Left forelimb (tissue), 1 donor: ENCODE data around the gene PLA2R1.
"Not testable (repeated sequence)": the region's sequence is repeated elsewhere in the genome, so short reads cannot be mapped to it uniquely, and the experiment has no call there.

Source experiments
- DNase-seq: peaks from one replicate; pipeline ENCODE4 v3.0.0-alpha.2; 2018; ENCODE audit warnings: low spot score

PLA2R1 gene

GRCh38 chr2:160063879-160064612 lies 1.6 kb upstream of the PLA2R1 start:
- DNase-seq = no peak

GRCh38 chr2:160063271-160063670 lies 856 bp upstream of the PLA2R1 start:
- no peak for DNase-seq

GRCh38 chr2:160061944-160062291 lies 497 bp downstream of the PLA2R1 start:
- DNase-seq = peak; percentile 67

- DNase-seq = no peak
Observed at GRCh38 chr2:160061533-160061932, 882 bp downstream of the PLA2R1 start.

- no peak for DNase-seq
Observed at GRCh38 chr2:160060297-160060696, 2.1 kb downstream of the PLA2R1 start.

GRCh38 chr2:160057356-160057755 lies 5.1 kb downstream of the PLA2R1 start:
- no peak for DNase-seq

- DNase-seq = no peak
Observed at GRCh38 chr2:160055726-160056108, 6.7 kb downstream of the PLA2R1 start.

GRCh38 chr2:160054984-160055725 lies 7.3 kb downstream of the PLA2R1 start:
- DNase-seq = no peak

- DNase-seq = no peak
Observed at GRCh38 chr2:160053946-160054345, 8.5 kb downstream of the PLA2R1 start.

GRCh38 chr2:160052531-160052930 lies 9.9 kb downstream of the PLA2R1 start:
- DNase-seq = no peak

GRCh38 chr2:160051371-160051800 lies 11.0 kb downstream of the PLA2R1 start:
- no peak for DNase-seq

GRCh38 chr2:160050147-160050546 lies 12.3 kb downstream of the PLA2R1 start:
- DNase-seq = no peak

- no peak for DNase-seq
Observed at GRCh38 chr2:160045703-160046210, 16.7 kb downstream of the PLA2R1 start.

- no peak for DNase-seq
Observed at GRCh38 chr2:160044728-160045127, 17.7 kb downstream of the PLA2R1 start.

GRCh38 chr2:160043265-160043664 lies 19.1 kb downstream of the PLA2R1 start:
- DNase-seq = no peak

- DNase-seq = no peak
Observed at GRCh38 chr2:160042054-160042453, 20.4 kb downstream of the PLA2R1 start.

GRCh38 chr2:160041091-160041490 lies 21.3 kb downstream of the PLA2R1 start:
- DNase-seq = no peak

GRCh38 chr2:160039166-160039903 lies 23.1 kb downstream of the PLA2R1 start:
- DNase-seq = no peak

GRCh38 chr2:160038662-160039061 lies 23.8 kb downstream of the PLA2R1 start:
- not testable (repeated sequence) for DNase-seq

- DNase-seq = no peak
Observed at GRCh38 chr2:160036736-160037135, 25.7 kb downstream of the PLA2R1 start.

GRCh38 chr2:160035125-160035524 lies 27.3 kb downstream of the PLA2R1 start:
- DNase-seq = no peak

- no peak for DNase-seq
Observed at GRCh38 chr2:160034396-160034795, 28.0 kb downstream of the PLA2R1 start.
